Posterior vena cava (tissue), 2 donors: ENCODE results near the gene USP15. TPM values are rescaled to one million over a fixed set of nuclear protein-coding genes. Genes with fewer than 3 reads are reported as not detected.
"Not testable (repeated sequence)": the region's sequence is repeated elsewhere in the genome, so short reads cannot be mapped to it uniquely, and the experiment has no call there.

Experiments
- DNase-seq: peaks from one replicate; pipeline ENCODE4 v3.0.0-alpha.2; 2020; ENCODE audit warnings: low spot score
- intact Hi-C, 2 donors: fragments of 100-400 bp; cut with DNase I; formaldehyde crosslinking; loops; one replicate each; pipeline versions ENCODE4 v1.14.1 to v1.14.2; 2022 to 2023
- total RNA-seq, 2 donors: library from RNA; stranded (reverse); fragmentation: NEBNext Ultra II Directional; extraction: Animal tissue kit (Norgen Biotek cat#: 25700); gene quantifications; one replicate each; pipeline ENCODE4 v1.2.1, GENCODE V29; 2021
- donor health status: DM: yes; HTN: yes; CAD: no.
- donor health status: DM: yes; HTN: yes; CAD: no.

USP15 gene
- total RNA-seq, 2 donors from 2014 or later = 75.9 to 79.7 TPM

DNA sequence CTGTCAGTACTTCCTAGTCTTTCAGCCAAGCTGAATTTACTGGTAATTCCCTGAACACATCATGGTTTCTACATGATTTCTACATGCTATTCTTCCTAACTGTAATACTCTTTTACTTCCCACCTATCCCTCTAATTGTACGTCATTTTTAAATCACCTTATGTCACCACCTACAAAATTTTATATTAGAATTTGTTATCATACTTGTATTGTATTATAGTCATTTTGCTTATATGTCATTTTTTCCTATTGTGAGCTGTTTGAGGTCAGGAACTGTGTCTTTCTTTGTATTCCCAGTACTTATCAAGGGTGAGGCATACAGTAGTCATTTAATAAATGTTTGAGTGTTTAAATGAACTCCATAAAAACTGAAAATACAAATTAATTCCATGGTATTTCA, 86.6 kb downstream of the USP15 start:
- DNase-seq = no peak
- intact Hi-C loops = no loop called here

GRCh38 chr12:62347922-62348650, 87.9 kb downstream of the USP15 start:
- DNase-seq = no peak
- intact Hi-C loops = no loop called here

DNA sequence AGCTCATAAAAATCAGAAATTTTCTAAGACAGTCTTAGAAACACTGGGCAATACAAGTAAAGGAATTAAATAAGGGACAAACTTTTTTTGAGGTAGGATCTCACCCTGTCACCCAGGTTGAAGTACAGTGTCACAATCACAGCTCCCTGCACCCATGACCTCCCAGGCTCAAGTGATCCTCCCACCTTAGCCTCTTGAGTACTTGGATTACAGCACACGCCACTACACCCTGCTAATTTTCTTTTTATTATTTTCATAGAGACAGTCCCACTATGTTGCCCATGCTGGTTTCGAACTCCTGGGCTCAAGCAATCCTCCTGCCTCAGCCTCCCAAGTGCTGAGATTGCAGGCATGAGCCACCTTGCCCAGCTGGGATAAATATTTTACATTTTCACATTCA, 90.3 kb downstream of the USP15 start:
- DNase-seq = no peak
- intact Hi-C loops = loop anchor here in 1 of 2 donors (10.0 kb wide), 1 partner anchor 86 kb away; the partner anchor contains the start of gene USP15

- intact Hi-C loops = loop anchor here in 1 of 2 donors (10.0 kb wide), 1 partner anchor 87 kb away; the partner anchor contains the start of gene USP15
- no peak for DNase-seq
Measured at GRCh38 chr12:62351326-62351725, 91.1 kb downstream of the USP15 start.

DNA sequence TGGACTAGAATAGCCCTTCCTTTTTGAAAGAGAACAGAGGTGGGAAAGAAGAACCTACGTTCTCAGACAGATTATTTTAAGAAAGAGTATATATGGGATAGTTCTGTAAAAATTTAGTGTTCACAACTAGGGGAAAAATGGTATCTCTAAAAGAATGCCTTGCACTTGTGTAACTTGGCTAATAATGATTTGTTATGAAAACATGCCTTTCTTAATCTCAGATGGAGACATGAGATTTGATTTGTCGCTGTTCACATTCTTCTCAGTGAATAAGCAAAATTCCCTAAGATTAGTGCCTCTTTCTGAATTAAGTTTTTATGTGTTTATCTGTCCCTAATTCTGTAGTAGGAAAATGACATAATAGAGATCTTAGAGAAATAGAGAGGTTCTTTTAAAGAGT, 100.8 kb downstream of the USP15 start:
- intact Hi-C loops = no loop called here
- no peak for DNase-seq

DNA sequence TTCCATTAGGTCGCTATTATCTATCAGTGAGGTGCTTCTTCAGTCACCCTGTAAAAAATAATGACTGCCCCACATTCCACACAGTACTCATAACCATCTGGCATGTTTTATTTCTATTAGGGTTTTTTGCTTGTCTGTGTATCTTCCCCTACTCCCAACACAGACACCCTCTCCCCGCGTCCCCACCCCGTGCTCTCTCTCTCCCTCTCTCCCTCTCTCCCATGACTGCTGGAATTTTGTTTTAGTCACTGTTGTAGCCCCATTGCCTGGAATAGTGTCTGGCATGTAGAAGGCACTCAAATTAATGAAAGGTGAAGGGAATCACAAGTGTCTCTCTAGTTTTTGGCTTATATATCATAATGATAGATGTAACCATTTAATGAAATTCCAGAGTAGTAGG, 103.3 kb downstream of the USP15 start:
- intact Hi-C loops = no loop called here
- no peak for DNase-seq

DNA sequence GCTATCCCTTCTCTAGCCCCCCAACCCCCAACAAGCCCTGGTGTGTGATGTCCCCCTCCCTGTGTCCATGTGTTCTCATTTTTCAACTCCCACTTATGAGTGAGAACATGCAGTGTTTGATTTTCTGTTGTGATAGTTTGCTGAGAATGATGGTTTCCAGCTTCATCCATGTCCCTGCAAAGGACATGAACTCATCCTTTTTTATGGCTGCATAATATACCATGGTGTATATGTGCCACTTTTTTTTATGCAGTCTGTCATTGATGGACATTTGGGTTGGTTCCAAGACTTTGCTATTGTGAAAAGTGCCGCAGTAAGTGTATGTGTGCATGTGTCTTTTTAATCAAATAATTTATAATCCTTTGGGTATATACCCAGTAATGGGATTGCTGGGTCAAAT, 104.5 kb downstream of the USP15 start:
- DNase-seq, intact Hi-C loops: not testable (repeated sequence)

DNA sequence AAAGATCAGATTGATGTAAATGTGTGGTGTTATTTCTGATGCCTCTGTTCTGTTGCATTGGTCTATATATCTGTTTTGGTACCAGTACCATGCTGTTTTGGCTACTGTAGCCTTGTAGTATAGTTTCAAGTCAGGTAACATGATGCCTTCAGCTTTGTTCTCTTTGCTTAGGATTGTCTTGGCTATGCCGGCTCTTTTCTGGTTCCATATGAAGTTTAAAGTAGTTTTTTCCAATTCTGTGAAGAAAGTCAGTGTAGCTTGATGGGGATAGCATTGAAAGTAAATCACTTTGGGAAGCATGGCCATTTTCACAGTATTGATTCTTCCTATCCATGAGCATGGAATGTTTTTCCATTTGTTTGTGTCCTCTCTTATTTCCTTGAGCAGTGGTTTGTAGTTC, 105.6 kb downstream of the USP15 start:
- DNase-seq, intact Hi-C loops: not testable (repeated sequence)

DNA sequence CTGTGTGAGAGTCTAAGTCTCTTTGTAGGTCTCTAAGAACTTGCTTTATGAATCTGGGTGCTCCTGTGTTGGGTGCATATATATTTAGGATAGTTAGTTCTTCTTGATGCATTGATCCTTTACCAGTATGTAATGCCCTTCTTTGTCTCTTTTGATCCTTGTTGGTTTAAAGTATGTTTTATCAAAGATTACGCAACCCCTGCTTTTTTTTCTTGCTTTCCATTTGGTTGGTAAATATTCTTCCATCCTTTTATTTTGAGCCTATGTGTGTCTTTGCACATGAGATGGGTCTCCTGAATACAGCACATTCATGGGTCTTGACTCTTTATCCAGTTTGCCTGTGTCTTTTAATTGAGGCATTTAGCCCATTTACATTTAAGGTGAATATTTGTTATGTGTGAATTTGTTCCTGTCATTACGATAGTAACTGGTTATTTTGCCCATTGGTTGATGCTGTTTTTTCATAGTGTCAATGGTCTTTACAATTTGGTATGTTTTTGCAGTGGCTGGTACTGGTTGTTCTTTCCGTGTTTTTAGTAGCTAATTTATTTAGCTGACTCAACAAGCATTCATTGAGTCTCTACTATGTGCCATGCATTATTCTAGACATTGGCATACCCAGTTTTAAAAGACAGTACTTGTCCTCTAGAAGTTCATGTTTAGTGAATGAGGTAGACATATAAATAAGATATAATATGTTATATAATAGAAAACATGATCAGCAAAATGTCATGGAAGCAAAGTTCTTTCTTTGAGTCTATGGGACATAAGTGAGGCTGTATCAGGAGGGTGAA, 108.4 kb downstream of the USP15 start:
- intact Hi-C loops, DNase-seq: not testable (repeated sequence)

- DNase-seq = no peak
- intact Hi-C loops = no loop called here
Measured at GRCh38 chr12:62370189-62370588, 110.0 kb downstream of the USP15 start.

DNA sequence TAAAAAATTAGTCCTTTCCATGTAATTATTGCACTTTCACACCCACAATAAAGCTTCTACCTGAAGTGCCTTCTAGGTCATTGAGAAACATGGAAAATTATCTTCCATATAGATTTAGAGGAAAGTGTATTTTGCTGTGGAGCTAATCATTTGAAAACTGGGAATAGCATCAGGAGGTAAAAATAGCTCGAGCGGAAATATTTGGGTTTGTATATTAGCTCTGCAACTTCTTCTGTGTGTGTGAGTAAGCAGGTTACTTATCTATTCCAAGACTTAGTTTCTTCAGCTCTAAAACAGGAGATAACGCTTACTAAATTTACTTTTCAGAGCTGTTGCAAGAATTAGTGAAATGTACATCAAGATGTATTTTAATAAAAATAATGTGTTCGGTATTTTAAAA, 111.5 kb downstream of the USP15 start:
- intact Hi-C loops = no loop called here
- DNase-seq = no peak

- no peak for DNase-seq
- intact Hi-C loops = no loop called here
Measured at GRCh38 chr12:62372134-62372533, 111.9 kb downstream of the USP15 start.

- intact Hi-C loops = no loop called here
- DNase-seq = no peak
Measured at GRCh38 chr12:62372825-62373224, 112.6 kb downstream of the USP15 start.

GRCh38 chr12:62375603-62376002, 115.4 kb downstream of the USP15 start:
- intact Hi-C loops = no loop called here
- no peak for DNase-seq

DNA sequence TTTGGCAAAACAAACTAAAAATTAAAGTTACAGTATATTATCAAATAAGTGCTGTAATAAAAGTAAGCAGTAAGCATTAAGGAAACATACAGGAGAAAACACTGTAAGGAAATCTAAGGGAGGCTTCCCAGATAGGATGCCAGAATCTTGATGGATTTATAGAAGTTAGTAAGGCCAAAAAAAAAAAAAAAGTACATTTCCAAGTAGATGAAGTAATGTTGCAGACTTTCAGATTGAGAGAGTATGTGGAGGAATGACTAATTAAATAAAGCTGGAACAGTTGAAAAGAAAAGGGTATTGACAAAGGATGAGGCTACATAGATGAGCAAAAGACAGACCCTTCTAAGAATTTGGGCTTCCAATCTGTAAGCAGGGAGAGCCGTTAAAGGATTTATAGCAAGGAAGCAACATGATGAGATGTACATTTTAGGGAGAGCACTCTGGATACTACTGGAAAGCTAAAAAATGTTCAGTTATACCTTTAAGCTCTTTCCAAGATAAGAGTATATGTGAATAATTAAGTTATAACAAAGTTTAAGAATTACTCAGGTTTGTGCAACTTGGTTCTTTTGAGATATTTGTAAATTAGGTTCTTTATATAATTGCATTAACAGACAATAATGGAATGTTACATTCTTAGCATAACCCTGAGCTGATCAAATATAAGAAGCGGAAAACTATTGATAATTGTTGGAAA, 119.0 kb downstream of the USP15 start:
- no peak for DNase-seq
- intact Hi-C loops = no loop called here

DNA sequence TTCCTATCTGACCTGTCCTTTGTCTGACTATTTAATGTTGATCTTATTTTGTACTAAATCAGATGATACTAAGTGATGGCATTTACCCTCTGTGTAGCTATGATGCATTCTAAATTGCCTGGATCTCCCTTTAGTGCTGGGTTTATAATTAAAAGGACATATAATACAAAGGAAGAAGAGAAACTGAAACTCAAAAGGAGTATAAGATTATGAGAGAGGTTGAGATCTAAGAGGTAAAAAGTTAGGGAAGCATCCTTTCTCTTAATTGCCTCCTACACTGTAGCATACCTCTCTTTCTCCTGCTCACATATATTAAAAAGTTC, 119.5 kb downstream of the USP15 start:
- intact Hi-C loops = no loop called here
- DNase-seq = no peak

DNA sequence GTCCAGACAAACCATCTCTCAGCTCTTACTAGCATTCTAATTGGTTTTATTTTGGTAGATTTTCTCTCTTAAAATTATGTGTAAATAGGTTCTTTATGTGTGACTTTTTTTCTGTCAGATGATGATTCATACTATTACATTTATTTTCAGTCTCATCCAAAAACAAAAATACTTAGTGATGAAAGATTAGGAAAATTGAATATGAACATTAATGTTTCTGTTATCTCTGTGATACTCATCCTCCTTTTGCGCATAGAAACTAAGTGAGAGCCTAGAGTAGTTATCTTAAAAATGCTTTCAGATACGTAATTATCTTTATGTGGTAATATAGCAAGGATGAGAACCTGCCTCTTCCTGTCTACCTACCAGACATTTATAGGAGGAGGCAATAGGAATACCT, 122.3 kb downstream of the USP15 start:
- intact Hi-C loops = no loop called here
- no peak for DNase-seq

DNA sequence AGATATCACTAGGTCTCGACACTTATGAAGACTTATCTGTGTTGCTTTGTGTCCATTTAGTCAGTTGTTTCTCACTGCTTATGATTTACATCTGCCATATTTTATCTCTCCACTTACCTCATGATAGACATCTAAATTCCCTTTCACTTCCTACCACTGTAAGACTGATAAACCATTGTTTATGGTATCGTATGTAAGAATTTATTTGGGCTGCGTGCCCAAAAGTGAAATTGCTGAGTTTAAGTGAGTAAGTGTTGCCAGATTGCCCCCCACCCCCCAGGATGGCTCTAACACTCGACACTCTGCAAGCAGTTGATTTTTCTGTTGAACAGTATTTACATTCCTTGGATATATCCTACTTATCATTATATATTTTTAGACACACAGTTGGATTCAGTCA, 136.5 kb downstream of the USP15 start:
- no peak for DNase-seq
- intact Hi-C loops = no loop called here

- intact Hi-C loops = no loop called here
Measured at GRCh38 chr12:62400135-62400534, 139.9 kb downstream of the USP15 start.

DNA sequence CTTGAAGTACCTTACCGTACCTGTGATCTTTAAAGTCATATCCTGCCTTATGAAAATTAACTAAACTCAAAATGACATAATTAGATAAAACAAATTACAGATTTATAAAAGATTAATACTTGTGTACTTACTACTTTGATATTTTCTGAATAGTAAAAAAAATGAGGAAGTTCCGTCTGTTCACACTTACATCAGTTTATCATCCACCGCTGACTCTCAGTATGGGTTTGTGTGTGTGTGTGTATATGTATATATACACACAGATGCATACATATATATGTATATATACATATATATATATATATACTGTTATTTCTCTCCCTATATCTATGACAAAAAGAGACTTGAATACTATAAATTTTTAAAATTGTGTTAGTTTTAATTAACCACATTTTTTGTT, 141.4 kb downstream of the USP15 start:
- intact Hi-C loops = no loop called here

More at GRCh38 chr12:62400135-62400534, 139.9 kb downstream of the USP15 start:
- DNase-seq = no peak

More for the DNA sequence above, 141.4 kb downstream of the USP15 start:
- no peak for DNase-seq
